Measurements from ENCODE around the gene ACAP3.

- no peak for TF ChIP-seq POLR2A (IDR thresholded peaks at IDR 0.05)
- no peak for TF ChIP-seq CTCF (IDR thresholded peaks at IDR 0.05)
Measured at GRCh38 chr1:1345384-1345783, 37.7 kb upstream of the ACAP3 start.

All from Peyer's patch (tissue), 4 donors.